ENCODE data around the gene LDLRAD3.
A peak's percentile ranks its signal among the peaks of the same experiment; 100 is the strongest.
"Not testable (repeated sequence)": the region's sequence is repeated elsewhere in the genome, so short reads cannot be mapped to it uniquely, and the experiment has no call there.

Gene LDLRAD3

DNA sequence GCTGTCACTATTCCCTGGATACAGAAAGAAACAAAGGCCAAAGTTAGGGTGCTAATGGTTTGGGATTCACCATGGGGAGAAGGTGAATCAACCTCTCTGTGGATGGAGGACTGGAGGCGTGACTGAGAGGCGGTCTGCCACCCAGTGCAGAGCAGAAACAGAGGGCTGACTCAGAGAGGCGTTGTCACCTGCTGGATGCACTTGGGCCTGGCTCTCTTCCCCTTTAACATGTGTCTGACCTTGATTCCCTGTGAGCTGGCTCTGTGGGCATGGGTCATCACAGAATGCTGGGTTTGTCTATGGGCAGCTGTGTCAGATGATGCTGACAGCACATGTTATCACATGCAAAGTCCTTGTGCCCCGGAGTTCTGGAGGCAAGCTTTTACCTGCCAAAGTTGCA, 75.9 kb downstream of the LDLRAD3 start:
- DNase-seq (ENCODE audit: low spot score): no peak

DNA sequence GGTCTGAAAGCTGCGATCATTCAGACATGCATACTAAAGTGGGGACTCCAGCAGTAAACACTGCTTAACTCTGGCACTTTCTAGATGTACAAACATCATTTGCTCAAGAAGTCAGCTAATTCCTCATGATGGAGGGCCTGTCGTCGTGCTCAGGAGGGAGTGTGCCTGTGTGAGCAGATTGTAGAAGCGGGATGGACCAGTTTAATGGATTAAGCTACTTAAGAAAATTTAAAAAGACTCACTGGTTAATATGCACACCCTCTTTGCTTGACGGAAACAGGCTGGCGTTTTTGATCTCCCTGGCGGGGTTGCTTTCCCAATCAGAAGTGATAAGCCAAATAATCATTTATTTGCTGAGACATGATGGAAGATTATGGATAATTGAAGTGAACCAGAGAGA, 79.0 kb downstream of the LDLRAD3 start:
- DNase-seq (ENCODE audit: low spot score): no peak

DNA sequence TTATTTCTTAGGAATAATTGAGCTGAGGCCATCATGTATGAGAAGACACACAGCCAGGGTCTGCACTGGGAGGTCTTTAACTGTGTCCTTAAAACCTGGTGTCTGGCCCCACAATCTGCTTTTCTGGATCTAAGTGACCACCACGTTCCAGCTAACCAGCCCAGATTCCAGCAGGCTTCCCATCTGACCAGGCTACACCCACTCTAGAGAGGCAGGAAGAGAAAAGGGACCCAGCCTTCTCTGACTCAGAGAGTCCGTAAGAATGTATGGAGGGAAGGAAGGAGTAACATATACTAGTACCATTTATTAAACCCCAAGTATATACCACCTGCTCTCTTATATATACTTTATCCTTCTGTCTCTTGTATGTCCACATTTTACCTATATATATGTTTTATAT, 80.1 kb downstream of the LDLRAD3 start:
- DNase-seq (ENCODE audit: low spot score): no peak

DNA sequence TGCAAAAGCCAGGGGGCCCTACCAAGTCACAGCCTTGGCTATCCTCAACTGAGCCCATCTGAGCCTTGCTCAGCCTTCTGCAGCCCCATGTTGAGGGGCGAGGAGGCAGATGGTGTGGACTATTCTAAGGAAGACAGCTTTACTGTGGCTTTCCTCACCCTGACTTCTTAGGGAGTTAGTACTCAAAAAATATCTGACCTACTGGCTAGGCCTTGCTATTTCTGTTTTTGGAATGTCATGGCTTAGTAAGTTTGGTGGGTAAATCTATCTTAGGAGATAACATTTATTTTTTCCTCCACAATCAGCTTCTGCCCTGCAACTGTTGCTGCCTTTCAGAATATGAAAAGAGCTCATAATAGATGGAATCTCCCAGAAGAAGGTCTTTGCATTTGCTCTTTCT, 80.9 kb downstream of the LDLRAD3 start:
- DNase-seq (ENCODE audit: low spot score): no peak

DNA sequence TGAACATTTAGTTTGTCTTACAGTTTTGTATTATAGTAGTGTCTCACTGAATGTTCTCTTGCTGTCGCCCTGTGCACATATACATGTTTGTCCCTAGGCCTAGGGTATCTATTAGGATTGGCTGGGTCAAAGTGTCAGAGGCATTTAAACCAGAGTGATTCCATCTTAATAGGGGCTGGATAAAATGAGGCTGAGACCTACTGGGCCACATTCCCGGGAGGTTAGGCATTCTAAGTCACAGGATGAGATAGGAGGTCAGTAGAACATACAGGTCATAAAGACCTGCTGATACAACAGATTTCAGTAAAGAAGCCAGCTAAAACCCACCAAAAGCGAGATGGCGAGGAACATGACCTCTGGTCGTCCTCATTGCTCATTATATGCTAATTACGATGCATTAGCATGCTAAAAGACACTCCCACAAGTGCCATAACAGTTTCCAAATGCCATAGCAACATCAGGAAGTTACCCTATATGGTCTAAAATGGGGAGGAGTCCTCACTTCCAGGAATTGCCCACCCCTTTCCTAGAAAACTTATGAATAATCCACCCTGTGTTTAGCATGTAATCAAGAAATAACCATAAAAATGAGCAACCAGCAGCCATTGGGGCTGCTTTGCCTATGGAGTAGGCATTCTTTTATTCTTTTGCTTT, 82.6 kb downstream of the LDLRAD3 start:
- DNase-seq (ENCODE audit: low spot score): no peak

DNA sequence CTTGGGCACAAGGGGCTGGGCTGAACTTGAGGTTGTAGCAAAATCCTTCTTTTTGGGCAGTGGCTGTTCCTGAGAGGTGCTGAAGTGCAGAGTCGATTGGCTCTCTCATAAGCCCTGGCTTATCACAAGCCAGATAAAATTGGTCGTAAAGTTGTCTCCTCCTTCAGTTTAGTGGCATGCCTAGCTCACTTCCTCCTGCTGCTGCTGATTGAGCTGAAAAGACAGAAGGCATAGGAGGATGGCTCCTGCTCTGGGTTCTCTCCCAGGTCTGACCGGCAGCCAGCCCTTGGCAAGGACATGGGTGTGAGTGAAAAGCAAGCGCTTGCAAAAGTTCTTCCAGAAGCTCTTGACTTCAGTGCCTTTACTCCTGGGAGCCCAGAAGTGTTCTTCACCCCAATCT, 83.9 kb downstream of the LDLRAD3 start:
- DNase-seq (ENCODE audit: low spot score): no peak

DNA sequence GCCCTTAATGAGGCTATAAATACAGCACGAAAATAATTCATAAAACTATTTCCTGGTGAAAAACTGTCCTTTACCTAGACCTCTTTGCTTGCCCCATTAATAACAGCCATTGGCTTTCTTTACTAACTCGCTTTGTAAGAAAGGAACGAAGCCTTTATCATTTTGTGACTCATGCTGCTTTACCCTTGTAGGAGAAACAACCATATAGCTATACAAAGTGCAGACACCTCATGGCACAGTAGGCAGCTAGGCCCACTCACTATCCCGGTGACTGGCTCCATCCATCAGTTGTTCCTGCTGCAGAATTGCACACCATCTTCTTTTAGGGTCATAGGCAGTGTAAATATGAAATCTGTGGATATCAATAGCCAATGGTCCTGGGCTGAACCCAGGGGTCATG, 85.8 kb downstream of the LDLRAD3 start:
- no peak for DNase-seq (ENCODE audit: low spot score)

DNA sequence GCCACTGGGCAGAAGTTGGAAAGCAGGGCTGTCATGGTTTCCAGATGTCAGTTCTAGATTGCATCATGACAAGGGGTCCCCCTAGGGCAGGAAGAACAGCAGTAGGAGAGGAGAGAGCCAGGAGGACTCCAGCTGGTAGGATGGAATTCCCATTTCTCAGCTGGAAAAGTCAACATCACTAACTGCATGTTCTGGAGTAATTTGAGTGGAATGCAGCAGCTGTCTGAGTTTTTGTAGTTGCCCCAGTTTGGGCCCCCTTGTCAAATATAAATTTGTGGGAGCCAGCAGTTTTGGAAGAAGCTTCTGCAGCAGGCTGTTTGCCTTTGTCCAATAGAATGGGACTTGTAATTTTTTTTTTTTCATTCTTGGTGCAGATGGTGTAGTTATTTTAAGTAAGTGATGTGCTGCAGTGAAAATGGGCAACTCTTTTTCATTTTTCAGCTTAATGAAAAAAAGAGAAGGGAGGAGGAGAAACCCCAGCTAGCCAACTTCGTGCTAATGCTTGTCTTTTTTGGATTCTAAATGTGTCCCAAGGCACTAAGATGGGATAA, 86.9 kb downstream of the LDLRAD3 start:
- DNase-seq (ENCODE audit: low spot score): peak; percentile 34

DNA sequence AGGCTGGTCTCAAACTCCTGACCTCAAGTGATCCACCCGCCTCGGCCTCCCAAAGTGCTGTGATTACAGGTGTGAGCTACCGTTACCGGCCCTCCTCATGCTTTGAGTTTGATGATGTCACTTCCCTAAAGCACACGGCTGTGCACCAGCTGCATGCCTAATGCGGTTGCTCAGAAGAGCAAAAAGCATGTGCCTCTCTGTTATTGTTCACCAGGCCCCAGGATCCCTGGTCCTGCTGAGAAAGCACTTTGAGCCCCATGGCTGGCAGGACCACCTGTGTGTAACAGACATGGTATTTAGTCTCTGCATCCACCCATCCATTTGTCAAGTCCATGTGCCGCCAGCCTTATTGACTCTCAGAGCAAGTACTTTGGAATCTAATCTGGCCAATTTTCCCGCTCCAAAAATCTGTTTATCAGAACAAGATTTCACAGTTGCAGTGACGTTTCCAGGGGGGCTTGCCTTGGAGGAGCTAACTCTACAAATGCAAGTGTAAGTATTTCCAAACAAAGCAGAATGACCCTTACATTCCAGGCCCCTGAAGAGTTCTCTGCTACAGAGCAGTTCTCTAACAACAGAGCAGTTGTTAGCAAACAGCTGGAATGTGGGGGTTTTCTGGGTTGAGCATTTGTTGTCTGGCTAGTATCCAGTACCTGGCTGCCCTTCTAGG, 89.4 kb downstream of the LDLRAD3 start:
- no peak for DNase-seq (ENCODE audit: low spot score)

DNA sequence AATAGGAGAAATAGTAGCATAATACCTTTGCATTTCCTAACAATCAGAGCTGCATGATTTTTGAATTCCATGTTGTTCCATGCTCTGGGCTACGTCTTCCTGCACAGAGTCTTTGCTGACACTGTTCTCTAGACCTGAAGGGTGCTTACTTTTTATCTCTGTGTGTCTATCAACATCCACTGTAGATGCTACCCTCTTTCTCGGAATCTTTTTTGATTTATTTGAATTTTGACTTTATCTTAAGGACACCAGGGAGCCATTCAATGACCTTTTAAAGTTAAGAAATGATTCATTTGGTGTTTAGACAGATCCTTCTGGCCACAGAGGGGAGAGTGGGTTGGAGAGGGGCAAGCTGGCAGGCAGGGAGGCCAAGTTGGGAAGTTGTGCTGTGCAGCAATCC, 90.1 kb downstream of the LDLRAD3 start:
- DNase-seq (ENCODE audit: low spot score): no peak

DNA sequence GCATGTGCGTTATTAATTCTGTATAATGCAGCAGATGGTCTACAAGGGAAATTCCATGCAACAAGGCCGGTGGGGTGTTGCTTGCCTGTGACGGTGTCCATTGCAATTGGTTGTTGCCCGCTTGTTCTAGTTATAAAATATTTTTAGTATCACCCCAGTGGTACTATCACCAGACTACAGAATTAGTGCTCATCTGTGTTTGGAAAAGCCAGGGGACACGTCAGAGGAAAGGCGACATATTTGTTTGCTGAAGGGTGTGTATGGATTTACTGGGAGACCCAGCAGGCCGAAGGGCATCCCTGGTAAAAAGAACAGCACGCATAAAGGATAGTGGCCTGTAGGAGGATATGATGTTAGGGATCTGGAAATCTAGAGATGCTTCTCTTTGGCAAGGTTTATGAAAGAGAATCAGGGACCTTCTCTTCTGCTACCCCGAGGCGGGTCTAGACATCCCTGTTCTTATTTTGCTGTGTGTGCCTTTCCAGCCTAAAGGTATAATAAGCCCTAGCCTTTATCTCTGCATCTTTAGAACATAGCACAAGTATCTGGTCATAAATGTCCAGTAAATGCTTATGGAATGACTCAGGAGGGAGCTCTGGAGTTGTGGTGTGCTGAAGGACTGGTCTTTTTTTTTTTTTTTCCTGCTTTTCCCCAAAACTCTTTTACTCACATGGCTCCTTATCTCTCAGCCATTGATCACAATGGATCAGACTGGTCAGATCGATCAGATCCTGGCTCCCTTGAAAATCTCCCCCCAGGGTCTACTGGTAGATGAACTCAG, 90.9 kb downstream of the LDLRAD3 start:
- DNase-seq (ENCODE audit: low spot score): peak; percentile 76

DNA sequence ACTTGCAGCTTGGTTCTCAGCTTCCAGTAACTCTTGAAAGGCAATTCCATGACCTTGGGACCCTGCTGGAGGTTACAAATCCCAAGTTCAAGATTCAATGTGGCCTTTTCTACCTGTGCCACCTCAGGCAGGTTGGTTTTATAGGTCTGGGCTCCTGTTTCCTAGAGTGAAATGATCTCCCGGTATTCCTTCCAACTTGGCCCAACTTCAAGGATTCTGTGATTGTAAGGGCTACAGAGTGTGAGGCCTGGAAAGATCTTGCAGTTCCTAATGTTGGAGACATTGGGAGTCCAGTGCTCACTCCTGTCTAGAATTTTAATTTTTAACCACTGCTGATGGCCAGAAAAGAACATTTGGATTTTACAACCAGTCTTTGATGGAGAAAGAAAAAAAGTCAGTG, 91.6 kb downstream of the LDLRAD3 start:
- no peak for DNase-seq (ENCODE audit: low spot score)

DNA sequence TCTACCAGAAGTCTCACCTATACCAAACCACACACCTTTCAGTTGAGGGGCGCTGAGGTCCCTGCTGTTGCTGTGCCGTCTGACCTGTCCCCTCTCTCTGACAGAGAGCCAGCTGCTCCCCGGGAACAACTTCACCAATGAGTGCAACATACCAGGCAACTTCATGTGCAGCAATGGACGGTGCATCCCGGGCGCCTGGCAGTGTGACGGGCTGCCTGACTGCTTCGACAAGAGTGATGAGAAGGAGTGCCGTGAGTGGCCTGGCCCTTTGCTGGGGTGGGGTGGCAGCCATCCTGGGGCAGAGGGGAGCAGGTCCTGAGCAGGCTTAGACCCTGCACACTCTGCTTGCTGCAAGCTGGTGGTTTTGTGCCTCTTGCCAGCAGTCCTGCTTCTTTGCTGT, 92.1 kb downstream of the LDLRAD3 start:
- no peak for DNase-seq (ENCODE audit: low spot score)

DNA sequence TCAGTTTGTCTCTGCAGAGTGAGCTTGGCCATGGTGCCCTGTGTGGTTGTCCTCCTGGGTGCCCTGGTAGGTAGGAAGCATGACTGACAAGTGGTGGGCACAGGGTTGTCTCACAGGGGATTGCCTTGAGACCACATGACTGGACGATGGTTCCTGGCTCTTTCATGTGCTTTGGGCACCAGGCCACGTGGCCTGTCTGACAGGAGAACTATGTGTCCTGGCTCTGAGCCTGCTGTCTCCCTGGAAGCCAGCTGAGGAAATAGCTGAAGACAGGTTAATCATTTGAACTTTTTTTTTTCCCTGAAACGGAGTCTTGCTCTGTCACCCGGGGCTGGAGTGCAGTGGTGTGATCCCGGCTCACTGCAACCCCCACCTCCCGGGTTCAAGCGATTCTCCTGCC, 93.2 kb downstream of the LDLRAD3 start:
- peak; percentile 30 for DNase-seq (ENCODE audit: low spot score)

DNA sequence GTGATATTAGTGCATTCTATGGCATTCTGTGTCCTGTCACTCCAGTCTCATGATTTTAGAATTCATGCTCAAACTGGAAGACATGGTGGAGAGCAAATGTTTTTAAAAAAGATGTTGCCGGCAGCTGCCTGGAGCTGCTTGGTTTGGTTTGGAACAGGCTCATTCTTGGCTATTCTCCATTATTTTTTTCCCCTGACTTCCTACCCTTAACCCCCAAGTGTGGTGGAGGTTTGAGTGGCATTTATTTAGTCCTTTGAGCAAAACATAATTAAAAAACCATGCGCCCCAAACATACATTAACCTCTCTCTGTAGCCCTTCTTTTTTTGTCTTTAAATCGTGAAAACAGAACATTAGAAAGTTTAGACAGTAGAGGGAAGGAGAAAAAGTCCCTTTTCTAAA, 94.7 kb downstream of the LDLRAD3 start:
- DNase-seq (ENCODE audit: low spot score): no peak

DNA sequence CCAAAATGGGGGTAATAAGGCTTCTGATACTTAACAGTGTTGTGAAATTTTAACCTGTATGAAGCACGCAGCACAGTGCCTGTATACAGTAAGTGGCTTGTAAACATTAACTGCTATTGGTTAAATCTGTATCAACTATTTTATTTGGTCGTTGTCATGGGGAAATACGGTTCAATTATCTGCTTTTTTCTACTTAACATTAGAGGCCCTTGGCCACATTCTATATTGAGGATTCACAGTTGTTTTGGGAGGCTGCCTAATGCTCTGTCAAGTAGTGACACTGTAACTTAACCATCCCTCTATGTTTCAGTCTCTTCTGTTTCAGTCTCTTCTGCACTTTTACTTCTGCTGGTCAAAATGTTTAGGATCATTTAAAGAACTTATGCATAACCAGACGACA, 95.6 kb downstream of the LDLRAD3 start:
- no peak for DNase-seq (ENCODE audit: low spot score)

DNA sequence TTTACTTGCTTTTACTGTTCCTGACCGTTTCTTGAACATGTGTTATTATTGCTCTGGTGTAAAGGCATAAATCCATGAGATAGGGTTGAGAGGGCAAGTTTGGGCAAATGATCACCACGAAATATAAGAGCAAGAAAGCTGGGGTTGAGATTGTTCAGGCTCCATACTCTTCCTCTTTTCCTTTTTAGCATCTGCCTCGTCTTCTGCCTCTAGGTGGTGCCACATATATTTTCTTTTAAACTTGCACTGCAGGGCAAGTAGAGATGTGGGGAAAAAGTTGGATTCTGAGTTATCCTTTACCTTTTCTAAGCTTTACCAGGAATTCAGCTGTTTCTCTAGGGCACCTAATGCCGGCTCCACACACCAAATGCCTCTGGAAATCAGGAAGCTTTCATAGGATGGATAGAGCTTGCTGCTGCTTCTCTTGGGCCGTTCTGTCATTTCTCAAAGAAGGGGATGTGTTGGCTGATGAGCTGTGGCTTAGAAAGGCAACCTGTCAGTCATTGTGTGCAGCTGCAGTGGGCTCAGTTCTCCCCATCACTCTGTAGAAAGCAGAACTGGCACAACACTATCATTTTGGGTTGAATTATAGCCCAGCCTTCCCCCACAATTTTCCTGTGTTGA, 98.2 kb downstream of the LDLRAD3 start:
- DNase-seq (ENCODE audit: low spot score): peak; percentile 26

DNA sequence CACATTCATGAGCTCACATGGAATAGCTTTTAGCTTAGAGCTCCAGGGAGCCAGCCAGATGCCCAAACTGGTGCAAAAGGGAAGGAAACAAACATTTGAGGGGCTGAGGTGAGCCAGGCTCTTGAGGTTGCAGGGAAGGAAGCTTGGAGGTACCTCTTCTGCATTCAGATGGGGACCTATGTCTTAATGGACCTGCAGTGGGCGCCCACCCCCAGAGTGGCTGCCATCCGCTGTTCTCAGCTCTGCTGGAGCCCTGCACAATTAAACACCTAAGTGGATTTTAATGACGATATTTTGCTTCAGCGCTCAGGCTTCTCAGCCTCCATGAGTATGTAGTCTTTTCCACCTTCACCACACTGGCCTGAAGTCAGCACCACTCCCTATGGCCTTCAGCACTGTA, 100.8 kb downstream of the LDLRAD3 start:
- no peak for DNase-seq (ENCODE audit: low spot score)

DNA sequence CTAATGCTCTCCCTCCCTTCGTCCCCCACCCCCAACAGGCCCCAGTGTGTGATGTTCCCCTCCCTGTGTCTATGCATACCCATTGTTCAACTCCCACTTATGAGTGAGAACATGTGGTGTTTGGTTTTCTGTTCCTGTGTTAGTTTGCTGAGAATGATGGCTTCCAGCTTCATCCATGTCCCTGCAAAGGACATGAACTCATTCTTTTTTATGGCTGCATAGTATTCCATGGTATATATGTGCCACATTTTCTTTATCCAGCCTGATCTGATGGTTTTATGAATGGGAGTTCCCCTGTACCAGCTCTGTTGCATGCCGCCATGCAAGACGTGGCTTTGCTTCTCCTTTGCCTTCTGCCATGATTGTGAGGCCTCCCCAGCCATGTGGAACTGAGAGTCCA, 102.1 kb downstream of the LDLRAD3 start:
- DNase-seq (ENCODE audit: low spot score): not testable (repeated sequence)

DNA sequence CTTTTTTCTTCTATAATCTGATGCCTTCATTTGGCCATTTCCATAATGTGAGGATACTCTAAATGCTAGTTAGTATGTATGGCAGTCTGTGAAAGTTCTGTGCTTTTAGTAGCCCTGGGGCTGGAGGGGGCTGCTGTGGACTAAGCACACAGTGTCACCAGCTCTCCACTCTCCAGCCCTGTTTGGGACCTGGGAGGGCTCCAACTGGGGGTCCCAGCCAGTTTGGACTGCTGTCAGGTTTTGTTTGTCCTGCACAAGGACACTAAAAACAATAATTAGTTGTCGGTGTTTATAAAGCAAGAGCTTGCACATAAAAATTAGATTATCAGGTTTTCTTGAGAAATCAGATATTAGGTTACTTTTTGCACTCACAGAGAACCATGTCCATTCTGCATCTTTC, 103.1 kb downstream of the LDLRAD3 start:
- DNase-seq (ENCODE audit: low spot score): no peak

DNA sequence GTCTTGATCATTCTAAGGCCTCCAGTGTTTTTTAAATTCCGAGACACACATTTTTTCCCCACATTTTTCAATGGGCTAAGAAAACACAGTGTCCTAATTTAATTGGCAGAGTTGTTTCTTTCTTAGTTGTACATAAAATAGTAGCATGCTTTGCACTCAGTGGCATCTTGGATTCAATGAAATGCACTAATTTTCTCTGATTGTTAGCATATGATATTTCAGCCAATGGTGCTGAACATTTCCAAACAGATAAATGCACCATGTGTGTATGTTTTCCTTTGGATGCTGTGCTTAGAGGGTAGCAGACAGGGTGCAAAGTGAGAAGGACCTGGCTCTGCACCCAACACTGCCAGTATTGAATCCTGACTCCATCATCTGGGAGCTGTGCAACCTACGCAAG, 103.5 kb downstream of the LDLRAD3 start:
- no peak for DNase-seq (ENCODE audit: low spot score)

DNA sequence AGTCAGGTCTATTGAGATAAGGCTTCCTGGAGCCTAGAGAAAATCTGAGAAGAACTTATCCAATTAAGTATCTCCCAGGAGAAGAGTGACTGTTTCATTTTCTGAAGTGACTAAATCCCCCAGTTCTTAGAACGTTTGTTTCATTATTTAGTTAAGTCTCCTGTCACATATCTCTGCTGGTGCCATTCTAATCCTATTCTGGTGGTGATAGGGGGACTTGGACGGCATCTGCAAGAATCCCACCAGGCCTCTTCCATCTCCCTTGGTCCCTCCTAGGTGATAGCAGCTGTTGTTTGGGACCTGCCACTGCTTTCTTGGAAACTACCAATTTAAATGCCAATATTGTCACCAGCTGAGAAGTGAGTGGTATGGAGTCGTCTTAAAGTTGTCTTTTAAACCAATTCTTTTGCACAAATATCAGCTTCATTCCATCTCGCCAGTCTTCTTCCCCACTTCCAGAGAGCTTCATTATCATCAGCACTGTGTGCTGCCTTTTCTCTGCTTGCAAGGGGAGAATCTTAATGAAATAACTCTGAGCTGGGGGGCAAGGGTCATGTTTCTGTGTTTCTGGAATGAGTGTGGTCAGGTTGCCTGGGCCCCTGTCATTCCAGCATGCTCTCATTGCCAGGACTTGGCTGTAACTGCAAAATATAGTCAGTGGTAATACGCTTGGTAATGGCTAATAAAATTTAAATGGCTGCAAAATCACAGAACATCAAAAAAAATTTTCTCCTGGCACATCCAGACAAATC, 104.8 kb downstream of the LDLRAD3 start:
- DNase-seq (ENCODE audit: low spot score): no peak
